Activated CD4-positive, alpha-beta T cell treated with anti-CD3 and anti-CD28 coated beads, Interleukin-2, amount 10 ng/mL, durations not matched to agents 7 days and 5 days (primary cell): ENCODE data around the gene SYNE1. TPM values are rescaled to one million over a fixed set of nuclear protein-coding genes. Genes with fewer than 3 reads are reported as not detected.

Source experiments
- CTCF ChIA-PET: fragments of 350-600 bp; sonication (Branson Sonifier 250); formaldehyde crosslinking; loops from one replicate; lab custom pipeline; 2021; ENCODE audit warnings: antibody characterized with exemption; lab: Charles Lee
- POLR2A ChIA-PET: fragments of 350-600 bp; sonication (Branson Sonifier 250); formaldehyde crosslinking; loops from one replicate; lab custom pipeline; 2021; ENCODE audit warnings: antibody characterized with exemption; lab: Charles Lee
- DNase-seq: peaks from one replicate; pipeline ENCODE4 v3.0.0-alpha.2; 2020
- H3K27ac Mint-ChIP-seq: one replicate; pipeline ENCODE4 v1.8.0; 2021; ENCODE audit warnings: mild to moderate bottlenecking, moderate library complexity, mixed read lengths
- H3K27me3 Mint-ChIP-seq: one replicate; pipeline ENCODE4 v1.8.0; 2021; ENCODE audit warnings: mixed read lengths
- H3K36me3 Mint-ChIP-seq: one replicate; pipeline ENCODE4 v1.8.0; 2021; ENCODE audit warnings: low read depth, mixed read lengths
- H3K4me1 Mint-ChIP-seq: one replicate; pipeline ENCODE4 v1.8.0; 2021; ENCODE audit warnings: mixed read lengths
- H3K4me3 Mint-ChIP-seq: one replicate; pipeline ENCODE4 v1.8.0; 2021; ENCODE audit warnings: mild to moderate bottlenecking, moderate library complexity, mixed read lengths
- H3K9me3 Mint-ChIP-seq: one replicate; pipeline ENCODE4 v1.8.0; 2021; ENCODE audit warnings: mixed read lengths
- total RNA-seq, 2 experiments: library from RNA; stranded (reverse); gene quantifications; one replicate each; pipeline ENCODE4 v1.2.3, GENCODE V29; 2021

Gene SYNE1
- total RNA-seq, 2 experiments from 2014 or later: 98.4 to 99.3 TPM

- no peaks in the 10 kb centered on the region for H3K4me1 Mint-ChIP-seq
- POLR2A ChIA-PET: no interaction called here
- H3K4me3 Mint-ChIP-seq: no peak overlapping the region
- H3K36me3 Mint-ChIP-seq: no peaks in the 10 kb centered on the region
- DNase-seq: no peak
- no peak overlapping the region for H3K27ac Mint-ChIP-seq
- H3K27me3 Mint-ChIP-seq: peaks cover 4% of the 10 kb centered on the region
- CTCF ChIA-PET: no interaction called here
- H3K9me3 Mint-ChIP-seq: no peaks in the 10 kb centered on the region
Observed at GRCh38 chr6:152603911-152604310, 33.3 kb downstream of the SYNE1 start.

- Mint-ChIP-seq H3K36me3 (no peaks in the 10 kb centered on the region), H3K9me3 (no peaks in the 10 kb centered on the region), H3K4me1 (no peaks in the 10 kb centered on the region), H3K27me3 (peaks cover 4% of the 10 kb centered on the region), H3K27ac (no peak overlapping the region), H3K4me3 (no peak overlapping the region)
- CTCF ChIA-PET: no interaction called here
- DNase-seq: no peak
- POLR2A ChIA-PET: no interaction called here
Observed at GRCh38 chr6:152600022-152600421, 37.1 kb downstream of the SYNE1 start.

- H3K36me3 Mint-ChIP-seq: no peaks in the 10 kb centered on the region
- POLR2A ChIA-PET: no interaction called here
- H3K9me3 Mint-ChIP-seq: no peaks in the 10 kb centered on the region
- DNase-seq: no peak
- CTCF ChIA-PET: no interaction called here
- peaks cover 4% of the 10 kb centered on the region for H3K27me3 Mint-ChIP-seq
- no peak overlapping the region for H3K4me3 Mint-ChIP-seq
- no peak overlapping the region for H3K27ac Mint-ChIP-seq
- no peaks in the 10 kb centered on the region for H3K4me1 Mint-ChIP-seq
Observed at GRCh38 chr6:152598901-152599537, 38.1 kb downstream of the SYNE1 start.

GRCh38 chr6:152598421-152598820 lies 38.7 kb downstream of the SYNE1 start:
- CTCF ChIA-PET: interaction anchor here (0.7 kb wide), 1 partner anchor 42 kb away, joined by 3 read pairs; no protein-coding TSS in a partner anchor
- H3K4me3 Mint-ChIP-seq: no peak overlapping the region
- H3K9me3 Mint-ChIP-seq: no peaks in the 10 kb centered on the region
- no peak for DNase-seq
- no peak overlapping the region for H3K27ac Mint-ChIP-seq
- no peaks in the 10 kb centered on the region for H3K36me3 Mint-ChIP-seq
- H3K4me1 Mint-ChIP-seq: no peaks in the 10 kb centered on the region
- POLR2A ChIA-PET: no interaction called here
- H3K27me3 Mint-ChIP-seq: peaks cover 3% of the 10 kb centered on the region

GRCh38 chr6:152596726-152597125 lies 40.4 kb downstream of the SYNE1 start:
- ChIA-PET CTCF (no interaction called here), POLR2A (no interaction called here)
- Mint-ChIP-seq H3K27me3 (peaks cover 3% of the 10 kb centered on the region), H3K27ac (no peak overlapping the region), H3K9me3 (no peaks in the 10 kb centered on the region), H3K36me3 (no peaks in the 10 kb centered on the region), H3K4me1 (no peaks in the 10 kb centered on the region), H3K4me3 (no peak overlapping the region)
- no peak for DNase-seq

- ChIA-PET POLR2A (no interaction called here), CTCF (no interaction called here)
- no peak for DNase-seq
- H3K4me1 Mint-ChIP-seq: no peaks in the 10 kb centered on the region
- no peak overlapping the region for H3K27ac Mint-ChIP-seq
- H3K36me3 Mint-ChIP-seq: no peaks in the 10 kb centered on the region
- H3K9me3 Mint-ChIP-seq: peaks cover 2% of the 10 kb centered on the region
- no peaks in the 10 kb centered on the region for H3K27me3 Mint-ChIP-seq
- no peak overlapping the region for H3K4me3 Mint-ChIP-seq
Observed at GRCh38 chr6:152595499-152595898, 41.7 kb downstream of the SYNE1 start.

GRCh38 chr6:152594701-152595100 lies 42.5 kb downstream of the SYNE1 start:
- Mint-ChIP-seq H3K4me1 (no peaks in the 10 kb centered on the region), H3K27ac (no peak overlapping the region), H3K36me3 (no peaks in the 10 kb centered on the region), H3K27me3 (no peaks in the 10 kb centered on the region), H3K9me3 (peaks cover 2% of the 10 kb centered on the region), H3K4me3 (no peak overlapping the region)
- no peak for DNase-seq
- ChIA-PET CTCF (no interaction called here), POLR2A (no interaction called here)

- H3K27me3 Mint-ChIP-seq: no peaks in the 10 kb centered on the region
- no peak overlapping the region for H3K27ac Mint-ChIP-seq
- ChIA-PET CTCF (no interaction called here), POLR2A (no interaction called here)
- no peaks in the 10 kb centered on the region for H3K36me3 Mint-ChIP-seq
- DNase-seq: no peak
- H3K4me3 Mint-ChIP-seq: no peak overlapping the region
- H3K9me3 Mint-ChIP-seq: peaks cover 2% of the 10 kb centered on the region
- H3K4me1 Mint-ChIP-seq: no peaks in the 10 kb centered on the region
Observed at GRCh38 chr6:152588456-152588855, 48.7 kb downstream of the SYNE1 start.

- no peaks in the 10 kb centered on the region for H3K36me3 Mint-ChIP-seq
- DNase-seq: no peak
- peaks cover 2% of the 10 kb centered on the region for H3K9me3 Mint-ChIP-seq
- ChIA-PET POLR2A (no interaction called here), CTCF (no interaction called here)
- no peaks in the 10 kb centered on the region for H3K27me3 Mint-ChIP-seq
- no peaks in the 10 kb centered on the region for H3K4me1 Mint-ChIP-seq
- no peak overlapping the region for H3K4me3 Mint-ChIP-seq
- H3K27ac Mint-ChIP-seq: no peak overlapping the region
Observed at GRCh38 chr6:152587473-152587872, 49.7 kb downstream of the SYNE1 start.

- ChIA-PET POLR2A (no interaction called here), CTCF (interaction anchor here (1.3 kb wide), 1 partner anchor 8 kb away, joined by 3 read pairs; no protein-coding TSS in a partner anchor)
- no peak overlapping the region for H3K4me3 Mint-ChIP-seq
- no peaks in the 10 kb centered on the region for H3K4me1 Mint-ChIP-seq
- H3K36me3 Mint-ChIP-seq: no peaks in the 10 kb centered on the region
- DNase-seq: no peak
- H3K27ac Mint-ChIP-seq: no peak overlapping the region
- no peaks in the 10 kb centered on the region for H3K27me3 Mint-ChIP-seq
- H3K9me3 Mint-ChIP-seq: no peaks in the 10 kb centered on the region
Observed at GRCh38 chr6:152585236-152585635, 51.9 kb downstream of the SYNE1 start.

- POLR2A ChIA-PET: no interaction called here
Observed at GRCh38 chr6:152583888-152584287, 53.3 kb downstream of the SYNE1 start.

GRCh38 chr6:152576525-152576924 lies 60.6 kb downstream of the SYNE1 start:
- Mint-ChIP-seq H3K27me3 (no peaks in the 10 kb centered on the region), H3K27ac (no peak overlapping the region), H3K9me3 (no peaks in the 10 kb centered on the region), H3K36me3 (no peaks in the 10 kb centered on the region), H3K4me1 (no peaks in the 10 kb centered on the region), H3K4me3 (no peak overlapping the region)
- no peak for DNase-seq
- CTCF ChIA-PET: no interaction called here
- POLR2A ChIA-PET: no interaction called here

More at GRCh38 chr6:152583888-152584287, 53.3 kb downstream of the SYNE1 start:
- Mint-ChIP-seq H3K4me1 (no peaks in the 10 kb centered on the region), H3K4me3 (no peak overlapping the region), H3K27me3 (no peaks in the 10 kb centered on the region), H3K9me3 (no peaks in the 10 kb centered on the region), H3K36me3 (no peaks in the 10 kb centered on the region), H3K27ac (no peak overlapping the region)
- no peak for DNase-seq
- CTCF ChIA-PET: no interaction called here

GRCh38 chr6:152575621-152576150 lies 61.5 kb downstream of the SYNE1 start:
- Mint-ChIP-seq H3K27ac (no peak overlapping the region), H3K4me1 (no peaks in the 10 kb centered on the region), H3K36me3 (no peaks in the 10 kb centered on the region), H3K27me3 (no peaks in the 10 kb centered on the region), H3K9me3 (no peaks in the 10 kb centered on the region), H3K4me3 (no peak overlapping the region)
- ChIA-PET CTCF (interaction anchor here (0.6 kb wide), 1 partner anchor 57 kb away, joined by 3 read pairs; no protein-coding TSS in a partner anchor), POLR2A (no interaction called here)
- no peak for DNase-seq

GRCh38 chr6:152575161-152575560 lies 62.0 kb downstream of the SYNE1 start:
- no peak for DNase-seq
- no peaks in the 10 kb centered on the region for H3K4me1 Mint-ChIP-seq
- no peak overlapping the region for H3K27ac Mint-ChIP-seq
- no peaks in the 10 kb centered on the region for H3K36me3 Mint-ChIP-seq
- no peak overlapping the region for H3K4me3 Mint-ChIP-seq
- ChIA-PET CTCF (interaction anchor here (0.6 kb wide), 1 partner anchor 57 kb away, joined by 3 read pairs; no protein-coding TSS in a partner anchor), POLR2A (no interaction called here)
- no peaks in the 10 kb centered on the region for H3K9me3 Mint-ChIP-seq
- no peaks in the 10 kb centered on the region for H3K27me3 Mint-ChIP-seq
